Measurements from ENCODE around the gene INPP1.

- TF ChIP-seq CTCF (IDR thresholded peaks at IDR 0.05; ENCODE audit: low read length) (no peak), EZH2 (IDR thresholded peaks at IDR 0.05; ENCODE audit: borderline replicate concordance, low read length) (no peak)
These were observed 32.7 kb downstream of the INPP1 start for GRCh38 chr2:190376083-190376482.

Data from OCI-LY1 (cell line).